Coronary artery (tissue), 2 donors: Measurements from ENCODE around the gene UMODL1.

Experiments
- DNase-seq: peaks from one replicate; pipeline ENCODE4 v3.0.0-alpha.2; 2017; ENCODE audit warnings: low spot score
- H3K27ac ChIP-seq, 2 donors: fragments of 200-600 bp; sonication (generic); one replicate each; pipeline ENCODE4 v1.5.1; 2016 to 2019
- H3K4me3 ChIP-seq: fragments of 200-600 bp; sonication (generic); 2 replicates; pipeline ENCODE4 v1.5.1; 2016; ENCODE audit warnings: mild to moderate bottlenecking, moderate library complexity
- TF ChIP-seq, protein P1 (sequence below): fragments of 200-600 bp; sonication (generic); IDR thresholded peaks from one replicate; pipeline ENCODE4 v1.5.1; 2019; ENCODE audit warnings: antibody characterized with exemption

The UMODL1 gene

DNA sequence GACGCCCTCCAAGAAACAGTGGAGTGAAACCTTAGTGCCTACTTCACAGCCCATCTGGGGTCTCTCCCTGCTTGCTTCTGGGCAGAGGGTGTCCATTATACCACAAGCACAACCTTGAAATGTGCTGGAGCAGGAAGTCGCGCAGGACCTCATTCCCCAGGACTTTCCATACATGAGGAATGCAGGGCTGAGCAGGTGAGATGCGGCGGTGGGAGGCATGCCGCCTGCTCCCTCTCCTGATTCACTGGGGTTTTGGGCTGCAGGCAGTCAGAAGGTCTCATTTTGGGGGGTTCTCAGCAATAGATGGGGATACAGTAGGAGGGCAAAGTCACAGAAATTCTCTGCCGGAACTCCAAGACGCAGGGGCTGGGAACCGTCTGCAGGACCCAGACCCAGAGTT, 15.7 kb upstream of the UMODL1 start:
- no peak overlapping the region for H3K27ac ChIP-seq
- TF ChIP-seq, protein P1, sequence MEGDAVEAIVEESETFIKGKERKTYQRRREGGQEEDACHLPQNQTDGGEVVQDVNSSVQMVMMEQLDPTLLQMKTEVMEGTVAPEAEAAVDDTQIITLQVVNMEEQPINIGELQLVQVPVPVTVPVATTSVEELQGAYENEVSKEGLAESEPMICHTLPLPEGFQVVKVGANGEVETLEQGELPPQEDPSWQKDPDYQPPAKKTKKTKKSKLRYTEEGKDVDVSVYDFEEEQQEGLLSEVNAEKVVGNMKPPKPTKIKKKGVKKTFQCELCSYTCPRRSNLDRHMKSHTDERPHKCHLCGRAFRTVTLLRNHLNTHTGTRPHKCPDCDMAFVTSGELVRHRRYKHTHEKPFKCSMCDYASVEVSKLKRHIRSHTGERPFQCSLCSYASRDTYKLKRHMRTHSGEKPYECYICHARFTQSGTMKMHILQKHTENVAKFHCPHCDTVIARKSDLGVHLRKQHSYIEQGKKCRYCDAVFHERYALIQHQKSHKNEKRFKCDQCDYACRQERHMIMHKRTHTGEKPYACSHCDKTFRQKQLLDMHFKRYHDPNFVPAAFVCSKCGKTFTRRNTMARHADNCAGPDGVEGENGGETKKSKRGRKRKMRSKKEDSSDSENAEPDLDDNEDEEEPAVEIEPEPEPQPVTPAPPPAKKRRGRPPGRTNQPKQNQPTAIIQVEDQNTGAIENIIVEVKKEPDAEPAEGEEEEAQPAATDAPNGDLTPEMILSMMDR = no peak
- DNase-seq = no peak
- H3K4me3 ChIP-seq = no peak overlapping the region

DNA sequence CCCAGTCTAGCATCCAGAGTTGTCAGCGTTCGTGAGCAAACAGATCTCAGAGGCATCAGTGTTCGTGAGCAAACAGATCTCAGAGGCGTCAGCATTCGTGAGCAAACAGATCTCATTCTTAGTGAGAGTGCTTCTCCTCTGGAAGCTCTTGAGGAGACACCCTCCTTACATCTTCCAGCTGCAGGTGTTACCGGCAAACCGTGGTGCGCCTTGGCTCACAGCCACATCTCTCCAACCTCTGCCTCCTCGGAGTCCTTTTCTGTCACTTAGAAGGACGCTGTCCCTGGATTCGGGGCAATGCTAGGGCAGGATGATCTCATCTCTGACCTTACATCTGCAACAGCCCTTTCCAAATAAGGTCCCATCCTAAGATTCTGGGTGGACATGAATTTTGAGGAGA, 14.6 kb upstream of the UMODL1 start:
- no peak overlapping the region for H3K4me3 ChIP-seq
- peak overlapping the region; percentile 67 to 68 for H3K27ac ChIP-seq
- TF ChIP-seq, protein P1 = no peak
- DNase-seq = no peak

DNA sequence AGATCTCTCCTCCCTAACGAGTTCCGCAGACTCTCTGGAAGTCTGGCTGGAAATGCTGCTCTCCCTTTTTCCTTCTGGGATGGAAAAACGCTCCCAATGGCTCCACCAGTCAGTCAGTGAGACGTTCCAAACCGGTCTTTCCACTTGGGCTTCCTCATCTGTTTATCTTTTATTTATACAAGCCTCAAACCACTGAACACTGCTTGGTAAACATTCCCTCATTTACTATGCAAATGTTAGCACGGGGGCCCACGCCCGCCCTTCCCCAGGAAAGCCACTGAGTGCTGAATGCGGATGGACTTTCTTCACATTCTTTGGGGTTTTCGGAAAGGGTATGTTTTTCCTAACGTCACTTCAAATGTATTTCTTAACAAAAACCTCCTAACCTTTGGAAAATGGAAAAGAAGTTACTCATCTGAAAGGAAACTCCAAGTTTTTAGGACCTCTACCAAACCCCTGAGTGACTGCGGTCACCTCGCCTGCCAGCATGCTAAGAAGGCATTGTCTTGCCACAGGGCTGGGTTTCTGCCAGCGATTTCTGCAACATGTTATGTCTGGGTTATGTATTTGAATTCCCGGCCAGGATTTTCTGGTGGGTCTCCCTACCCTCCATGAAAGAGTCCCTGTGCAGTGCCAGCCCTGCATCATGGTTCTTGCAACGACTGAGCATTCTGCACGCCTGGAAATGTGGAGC, 14.0 kb upstream of the UMODL1 start:
- Histone ChIP-seq H3K27ac (peak overlapping the region; percentile 67 to 68), H3K4me3 (peak overlapping the region; percentile 15)
- no peak for DNase-seq
- TF ChIP-seq, protein P1 = no peak

DNA sequence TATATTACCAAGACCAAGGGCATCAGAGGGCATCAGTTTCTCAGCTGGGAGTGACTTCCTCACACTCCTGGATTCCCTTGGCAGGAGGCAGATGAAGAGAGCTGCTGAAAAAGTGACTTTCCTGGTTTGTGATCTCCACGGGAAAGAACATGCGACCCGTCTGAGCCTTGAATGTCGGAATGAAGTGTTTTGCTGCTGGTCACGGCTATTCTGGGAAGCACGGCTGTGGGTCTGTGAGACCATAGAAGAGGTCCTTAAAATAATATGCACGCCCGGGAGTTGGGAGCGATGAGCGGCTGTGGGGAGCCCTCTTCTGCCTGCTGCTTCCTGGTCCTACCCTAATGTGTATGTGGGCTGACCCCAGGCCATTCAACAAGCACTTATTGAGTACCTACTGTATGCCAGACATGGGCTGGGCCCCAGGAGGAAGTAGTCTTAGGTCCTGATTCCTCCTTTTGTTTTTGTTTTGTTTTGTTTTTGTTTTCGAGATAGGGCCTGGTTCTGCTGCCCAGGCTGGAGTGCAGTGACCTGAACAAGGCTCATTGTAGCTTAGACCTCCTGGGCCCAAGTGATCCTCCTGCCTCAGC, 13.2 kb upstream of the UMODL1 start:
- TF ChIP-seq, protein P1 = no peak
- Histone ChIP-seq H3K4me3 (no peak overlapping the region), H3K27ac (peak overlapping the region; percentile 46 to 67)
- DNase-seq = no peak

DNA sequence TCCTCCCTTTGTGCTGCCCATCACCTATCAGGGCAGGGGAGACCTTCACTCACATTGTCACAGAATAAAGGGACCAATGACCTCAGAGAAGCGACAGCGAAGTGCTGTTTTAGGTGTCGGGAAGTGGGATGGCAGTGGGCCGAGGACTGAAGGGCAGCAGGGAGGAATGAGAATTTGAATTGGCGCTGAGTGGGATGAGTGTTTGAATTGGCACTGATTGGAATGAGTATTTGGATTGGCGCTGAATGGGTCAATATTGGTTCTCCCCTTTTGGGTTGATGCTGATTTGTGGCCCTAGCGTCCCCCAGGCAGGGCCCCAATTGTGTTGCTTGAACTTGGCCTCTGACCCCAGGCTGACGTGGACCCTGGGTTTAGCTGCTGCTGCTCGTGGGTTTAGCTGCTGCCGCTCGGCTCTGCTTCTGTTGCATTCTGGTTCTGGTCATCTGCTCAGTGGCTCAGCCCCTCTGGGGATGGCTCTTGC, 12.4 kb upstream of the UMODL1 start:
- Histone ChIP-seq H3K27ac (no peak overlapping the region), H3K4me3 (no peak overlapping the region)
- TF ChIP-seq, protein P1 = no peak
- no peak for DNase-seq

DNA sequence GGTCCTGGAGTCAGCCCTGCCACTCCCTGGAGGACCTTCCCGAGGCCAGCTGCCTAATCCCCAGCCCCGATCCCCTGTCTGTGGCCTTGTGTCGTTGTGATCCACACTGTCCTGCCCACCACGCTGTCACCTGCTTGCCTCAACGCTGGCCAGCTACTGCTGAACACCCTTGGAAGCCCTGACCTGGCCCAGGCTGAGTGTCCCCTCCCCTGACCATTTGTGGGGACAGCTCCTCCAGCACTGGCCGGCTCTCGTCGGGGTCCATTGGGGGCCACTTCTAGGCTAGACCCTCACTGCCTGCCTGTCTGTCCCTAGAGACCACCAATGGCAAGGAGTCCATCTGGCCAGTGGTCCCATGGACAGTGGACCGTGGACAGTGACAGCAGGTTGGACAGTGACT, 12.0 kb upstream of the UMODL1 start:
- no peak overlapping the region for H3K27ac ChIP-seq
- no peak overlapping the region for H3K4me3 ChIP-seq
- no peak for DNase-seq
- TF ChIP-seq, protein P1 = no peak

DNA sequence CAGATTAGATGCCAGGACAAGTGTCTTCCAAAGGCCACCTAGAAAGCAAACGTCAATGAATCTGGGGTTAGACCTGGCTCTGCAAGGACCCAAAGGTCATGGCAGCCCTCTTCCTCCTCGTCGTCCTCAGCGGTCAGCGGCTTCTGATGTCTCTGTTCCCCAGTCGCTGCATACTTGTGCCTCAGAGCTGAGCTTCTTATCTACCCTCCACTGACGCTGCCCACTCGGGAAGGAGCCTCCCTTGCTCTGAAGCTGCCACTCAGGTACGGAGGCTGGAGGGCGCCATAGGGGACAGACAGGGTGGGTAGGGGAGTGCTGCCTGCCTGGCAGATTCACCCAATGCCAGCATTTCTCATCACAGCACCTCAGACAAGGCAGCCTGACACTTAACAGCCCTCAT, 11.4 kb upstream of the UMODL1 start:
- TF ChIP-seq, protein P1 = no peak

More for the DNA sequence above, 11.4 kb upstream of the UMODL1 start:
- DNase-seq = no peak
- Histone ChIP-seq H3K4me3 (no peak overlapping the region), H3K27ac (no peak overlapping the region)
